C4-2B (cell line): ENCODE measurements around the gene B4GALT5.
"Not testable (repeated sequence)": the region's sequence is repeated elsewhere in the genome, so short reads cannot be mapped to it uniquely, and the experiment has no call there.

ENCODE experiments used
- H3K27ac ChIP-seq: fragments of 450-650 bp; 2 replicates; pipeline ENCODE4 v1.5.1; 2017
- CTCF ChIP-seq: fragments of 450-650 bp; conservative IDR thresholded peaks from 2 replicates; pipeline ENCODE4 v1.5.1; 2017; ENCODE audit warnings: mild to moderate bottlenecking
- ZFX ChIP-seq: fragments of 450-650 bp; IDR thresholded peaks from 2 replicates; pipeline ENCODE4 v1.6.1; 2017

The B4GALT5 gene

GRCh38 chr20:49727894-49728885 is 14.5 kb upstream of the B4GALT5 start:
- no peak for TF ChIP-seq CTCF
- no peak for TF ChIP-seq ZFX
- H3K27ac ChIP-seq: 0 out of 2 replicates have a peak overlapping the region, but pooled peaks have one; percentile 12

- TF ChIP-seq ZFX (no peak), CTCF (no peak)
- H3K27ac ChIP-seq: no peak overlapping the region
Observed at GRCh38 chr20:49727478-49727877, 13.8 kb upstream of the B4GALT5 start.

- TF ChIP-seq CTCF: no peak
- no peak for TF ChIP-seq ZFX
- no peak overlapping the region for H3K27ac ChIP-seq
Observed at GRCh38 chr20:49725694-49726093, 12.0 kb upstream of the B4GALT5 start.

GRCh38 chr20:49725224-49725606 is 11.5 kb upstream of the B4GALT5 start:
- H3K27ac ChIP-seq: not testable (repeated sequence)

- H3K27ac ChIP-seq: no peak overlapping the region
Observed at GRCh38 chr20:49724408-49725223, 10.9 kb upstream of the B4GALT5 start.

GRCh38 chr20:49723758-49724157 is 10.1 kb upstream of the B4GALT5 start:
- H3K27ac ChIP-seq: not testable (repeated sequence)

More at GRCh38 chr20:49724408-49725223, 10.9 kb upstream of the B4GALT5 start:
- TF ChIP-seq CTCF (no peak), ZFX (no peak)

- H3K27ac ChIP-seq: not testable (repeated sequence)
Observed at GRCh38 chr20:49721326-49721725, 7.6 kb upstream of the B4GALT5 start.

- TF ChIP-seq CTCF: no peak
- no peak for TF ChIP-seq ZFX
- H3K27ac ChIP-seq: no peak overlapping the region
Observed at GRCh38 chr20:49715466-49715865, 1.8 kb upstream of the B4GALT5 start.
